Ovary (tissue), 3 donors: ENCODE measurements around the gene EFCAB13.

Experiments used
- CTCF ChIP-seq, 3 donors: fragments of 450-650 bp in 2 of 3; fragments of 200-600 bp in 1 of 3; IDR thresholded peaks; one replicate each; pipeline versions ENCODE4 v1.5.1 to v1.8.0; 2016 to 2022; ENCODE audit warnings: antibody characterized with exemption in 3 of 3, mild to moderate bottlenecking in 1 of 3
- EP300 ChIP-seq: sonication (generic); formaldehyde crosslinking; IDR thresholded peaks from one replicate; pipeline ENCODE4 v1.6.1; 2017; ENCODE audit warnings: antibody characterized with exemption
- POLR2A ChIP-seq: fragments of 450-650 bp; IDR thresholded peaks from one replicate; pipeline ENCODE4 v1.6.1; 2017; ENCODE audit warnings: antibody characterized with exemption, mild to moderate bottlenecking, moderate library complexity
- donor health status: DM: no; HTN: no; CAD: no.

DNA sequence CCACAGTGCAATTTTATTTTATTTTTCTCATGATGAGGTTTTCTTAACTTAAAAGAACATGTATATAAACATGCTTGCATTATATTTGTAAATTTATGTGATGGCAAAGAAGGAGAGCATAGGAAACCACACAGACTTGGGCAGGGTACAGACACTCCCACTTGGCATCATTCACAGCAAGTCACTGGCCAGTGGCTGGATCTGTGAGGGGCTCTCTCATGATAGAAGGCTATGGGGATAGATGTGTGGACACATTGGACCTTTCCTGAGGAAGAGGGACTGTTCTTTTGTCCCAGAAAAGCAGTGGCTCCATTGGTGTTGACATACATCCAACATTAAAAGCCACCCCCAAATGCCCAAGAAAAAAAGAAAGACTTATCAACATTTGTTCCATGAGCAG lies 12.3 kb upstream of the EFCAB13 start:
- TF ChIP-seq EP300 (no peak), CTCF (IDR thresholded peaks at IDR 0.05) (no peak), POLR2A (no peak)
